Liver (tissue), 9 donors: ENCODE results near the gene HSD17B8. TPM values are rescaled to one million over a fixed set of nuclear protein-coding genes. Genes with fewer than 3 reads are reported as not detected.
A peak's percentile ranks its signal among the peaks of the same experiment; 100 is the strongest.

ENCODE experiments used
- DNase-seq: peaks from one replicate; pipeline ENCODE4 v3.0.0-alpha.2; 2017; ENCODE audit warnings: low spot score
- H3K27ac ChIP-seq, 2 donors: one replicate each; pipeline ENCODE4 v1.7.0; 2013; ENCODE audit warnings: inconsistent platforms in 2 of 2, low read length in 2 of 2, control low read depth in 1 of 2, low read depth in 1 of 2, mild to moderate bottlenecking in 1 of 2
- H3K27me3 ChIP-seq, 4 donors: one replicate each; pipeline versions ENCODE4 v1.6.1 to v1.7.0; 2013; ENCODE audit warnings: low read length in 3 of 4, inconsistent platforms in 1 of 4, mild to moderate bottlenecking in 1 of 4, moderate library complexity in 1 of 4; ENCODE audit not compliant: control insufficient read depth in 4 of 4, insufficient read depth in 4 of 4
- H3K36me3 ChIP-seq, 4 donors: one replicate each; pipeline versions ENCODE4 v1.6.1 to v1.7.0; 2013; ENCODE audit warnings: low read length in 3 of 4, mild to moderate bottlenecking in 3 of 4, low read depth in 1 of 4, moderate library complexity in 1 of 4; ENCODE audit not compliant: control insufficient read depth in 4 of 4, insufficient read depth in 3 of 4
- H3K4me1 ChIP-seq, 4 donors: one replicate each; pipeline versions ENCODE4 v1.6.1 to v1.7.0; 2013; ENCODE audit warnings: low read length in 3 of 4, mild to moderate bottlenecking in 3 of 4, moderate library complexity in 1 of 4; ENCODE audit not compliant: control insufficient read depth in 4 of 4, insufficient read depth in 4 of 4
- H3K4me3 ChIP-seq, 3 donors: one replicate each; pipeline versions ENCODE4 v1.6.1 to v1.7.0; 2013; ENCODE audit warnings: low read length in 3 of 3, control low read depth in 1 of 3, low read depth in 1 of 3, mild to moderate bottlenecking in 1 of 3
- H3K9ac ChIP-seq, 2 donors: one replicate each; pipeline ENCODE4 v1.7.0; 2013; ENCODE audit warnings: low read length in 2 of 2, mild to moderate bottlenecking in 2 of 2, moderate library complexity in 2 of 2, control low read depth in 1 of 2, low read depth in 1 of 2
- H3K9me3 ChIP-seq, 4 donors: one replicate each; pipeline versions ENCODE4 v1.6.1 to v1.7.0; 2013; ENCODE audit warnings: low read length in 3 of 4; ENCODE audit not compliant: control insufficient read depth in 4 of 4
- CTCF ChIP-seq: fragments of 150-350 bp; IDR thresholded peaks from 2 replicates; pipeline ENCODE4 v1.5.1; 2017; ENCODE audit warnings: improper control_type of control experiment, low read depth, low read length; ENCODE audit not compliant: missing input control
- EGR1 ChIP-seq, 2 donors: IDR thresholded peaks; 2 replicates each; pipeline ENCODE4 v1.6.1; 2016 to 2018; ENCODE audit warnings: antibody characterized with exemption in 2 of 2, low read depth in 2 of 2
- FOXA1 ChIP-seq: IDR thresholded peaks from 2 replicates; pipeline ENCODE4 v1.6.1; 2016; ENCODE audit warnings: antibody characterized with exemption
- FOXA2 ChIP-seq: IDR thresholded peaks from 2 replicates; pipeline ENCODE4 v1.6.1; 2016; ENCODE audit warnings: antibody characterized with exemption
- GABPA ChIP-seq, 2 donors: IDR thresholded peaks in 1 of 2; conservative IDR thresholded peaks in 1 of 2; 2 replicates each; pipeline ENCODE4 v1.6.1; 2016; ENCODE audit warnings: antibody characterized with exemption in 2 of 2, mild to moderate bottlenecking in 1 of 2, moderate library complexity in 1 of 2
- HNF4A ChIP-seq, 2 donors: conservative IDR thresholded peaks; 2 replicates each; pipeline ENCODE4 v1.6.1; 2016; ENCODE audit warnings: antibody characterized with exemption in 2 of 2, mild to moderate bottlenecking in 2 of 2
- HNF4G ChIP-seq: IDR thresholded peaks from 2 replicates; pipeline ENCODE4 v1.6.1; 2016; ENCODE audit warnings: antibody characterized with exemption
- JUND ChIP-seq, 2 donors: IDR thresholded peaks; 2 replicates each; pipeline ENCODE4 v1.6.1; 2016; ENCODE audit warnings: antibody characterized with exemption in 2 of 2
- MAX ChIP-seq: IDR thresholded peaks from 2 replicates; pipeline ENCODE4 v1.6.1; 2016; ENCODE audit warnings: antibody characterized with exemption
- NR2F2 ChIP-seq: IDR thresholded peaks from 2 replicates; pipeline ENCODE4 v1.6.1; 2016; ENCODE audit warnings: antibody characterized with exemption
- RAD21 ChIP-seq, 2 donors: IDR thresholded peaks; 2 replicates each; pipeline ENCODE4 v1.6.1; 2016; ENCODE audit warnings: antibody characterized with exemption in 2 of 2, mild to moderate bottlenecking in 2 of 2
- RXRA ChIP-seq, 2 donors: IDR thresholded peaks; 2 replicates each; pipeline ENCODE4 v1.6.1; 2017 to 2018; ENCODE audit warnings: antibody characterized with exemption in 2 of 2, mild to moderate bottlenecking in 1 of 2
- SP1 ChIP-seq: IDR thresholded peaks from 2 replicates; pipeline ENCODE4 v1.6.1; 2018; ENCODE audit warnings: antibody characterized with exemption, mild to moderate bottlenecking
- TAF1 ChIP-seq: conservative IDR thresholded peaks from 2 replicates; pipeline ENCODE4 v1.6.1; 2016; ENCODE audit warnings: antibody characterized with exemption, mild to moderate bottlenecking
- YY1 ChIP-seq: IDR thresholded peaks from 2 replicates; pipeline ENCODE4 v1.6.1; 2016; ENCODE audit warnings: antibody characterized with exemption, mild to moderate bottlenecking
- ZBTB33 ChIP-seq: IDR thresholded peaks from 2 replicates; pipeline ENCODE4 v1.6.1; 2016; ENCODE audit warnings: antibody characterized with exemption
- WGBS: extraction: QIAGEN DNeasy Blood & Tissue Kit; methylation state at CpG from one replicate; pipeline ENCODE4 v1.1.7; 2013; 5-methylcytosine and 5-hydroxymethylcytosine counted together
- polyA plus RNA-seq, 2 donors: library from polyadenylated mRNA; stranded (reverse) in 1 of 2; unstranded in 1 of 2; fragments of 200-250 nt in 1 of 2; fragments of >200 nt in 1 of 2; fragmentation: Nextera tagmentation in 1 of 2; extraction: Ambion mirVana in 1 of 2; gene quantifications; one replicate each; pipeline versions ENCODE4 v1.2.1 to v1.2.3, GENCODE V29; 2013 to 2015
- total RNA-seq, 2 donors: library from RNA; depleted of rRNA; stranded (reverse); fragments of >200 nt; gene quantifications; one replicate each; pipeline ENCODE4 v1.2.3, GENCODE V29; 2014
- TF ChIP-seq, protein P1 (sequence below): IDR thresholded peaks from 2 replicates; pipeline ENCODE4 v1.6.1; 2016; ENCODE audit warnings: antibody characterized with exemption
- TF ChIP-seq, protein P2 (sequence below): IDR thresholded peaks from 2 replicates; pipeline ENCODE4 v1.6.1; 2016; ENCODE audit warnings: antibody characterized with exemption, mild to moderate bottlenecking
- donor health status: healthy.
- donor health status: healthy.
- donor health status: healthy.
- donor health status: healthy.
- donor health status: healthy.

HSD17B8 gene
- total and polyA plus RNA-seq, 4 donors: 24.5 to 52.3 (median 37.5) TPM

GRCh38 chr6:33198159-33198852, 6.1 kb upstream of the HSD17B8 start:
- H3K27me3 ChIP-seq: no peaks in the 10 kb centered on the region
- DNase-seq: no peak
- no peak for TF ChIP-seq CTCF
- TF ChIP-seq YY1: peak; percentile 49
- peak; percentile 33 for TF ChIP-seq FOXA2
- TF ChIP-seq TAF1: no peak
- TF ChIP-seq EGR1 (IDR thresholded peaks at IDR 0.05; ENCODE audit: low read depth in 2 of 2): no peak
- TF ChIP-seq MAX: peak; percentile 63
- TF ChIP-seq RAD21 (IDR thresholded peaks at IDR 0.05): no peak
- TF ChIP-seq RXRA (IDR thresholded peaks at IDR 0.05): peak; percentile 90 to 93
- TF ChIP-seq NR2F2: peak; percentile 72
- TF ChIP-seq, protein P1, sequence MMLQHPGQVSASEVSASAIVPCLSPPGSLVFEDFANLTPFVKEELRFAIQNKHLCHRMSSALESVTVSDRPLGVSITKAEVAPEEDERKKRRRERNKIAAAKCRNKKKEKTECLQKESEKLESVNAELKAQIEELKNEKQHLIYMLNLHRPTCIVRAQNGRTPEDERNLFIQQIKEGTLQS: no peak
- TF ChIP-seq ZBTB33: peak; percentile 76
- peak; percentile 86 for TF ChIP-seq HNF4A (conservative IDR thresholded peaks at IDR 0.05)
- peak; percentile 30 for TF ChIP-seq HNF4G
- peak; percentile 33 for TF ChIP-seq FOXA1
- TF ChIP-seq, protein P2, sequence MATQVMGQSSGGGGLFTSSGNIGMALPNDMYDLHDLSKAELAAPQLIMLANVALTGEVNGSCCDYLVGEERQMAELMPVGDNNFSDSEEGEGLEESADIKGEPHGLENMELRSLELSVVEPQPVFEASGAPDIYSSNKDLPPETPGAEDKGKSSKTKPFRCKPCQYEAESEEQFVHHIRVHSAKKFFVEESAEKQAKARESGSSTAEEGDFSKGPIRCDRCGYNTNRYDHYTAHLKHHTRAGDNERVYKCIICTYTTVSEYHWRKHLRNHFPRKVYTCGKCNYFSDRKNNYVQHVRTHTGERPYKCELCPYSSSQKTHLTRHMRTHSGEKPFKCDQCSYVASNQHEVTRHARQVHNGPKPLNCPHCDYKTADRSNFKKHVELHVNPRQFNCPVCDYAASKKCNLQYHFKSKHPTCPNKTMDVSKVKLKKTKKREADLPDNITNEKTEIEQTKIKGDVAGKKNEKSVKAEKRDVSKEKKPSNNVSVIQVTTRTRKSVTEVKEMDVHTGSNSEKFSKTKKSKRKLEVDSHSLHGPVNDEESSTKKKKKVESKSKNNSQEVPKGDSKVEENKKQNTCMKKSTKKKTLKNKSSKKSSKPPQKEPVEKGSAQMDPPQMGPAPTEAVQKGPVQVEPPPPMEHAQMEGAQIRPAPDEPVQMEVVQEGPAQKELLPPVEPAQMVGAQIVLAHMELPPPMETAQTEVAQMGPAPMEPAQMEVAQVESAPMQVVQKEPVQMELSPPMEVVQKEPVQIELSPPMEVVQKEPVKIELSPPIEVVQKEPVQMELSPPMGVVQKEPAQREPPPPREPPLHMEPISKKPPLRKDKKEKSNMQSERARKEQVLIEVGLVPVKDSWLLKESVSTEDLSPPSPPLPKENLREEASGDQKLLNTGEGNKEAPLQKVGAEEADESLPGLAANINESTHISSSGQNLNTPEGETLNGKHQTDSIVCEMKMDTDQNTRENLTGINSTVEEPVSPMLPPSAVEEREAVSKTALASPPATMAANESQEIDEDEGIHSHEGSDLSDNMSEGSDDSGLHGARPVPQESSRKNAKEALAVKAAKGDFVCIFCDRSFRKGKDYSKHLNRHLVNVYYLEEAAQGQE: peak; percentile 85
- peak; percentile 90 for TF ChIP-seq SP1
- peak in 1 of 2 donors; percentile 48 for TF ChIP-seq JUND (IDR thresholded peaks at IDR 0.05)
- peak in 1 of 2 donors; percentile 50 for TF ChIP-seq GABPA (IDR thresholded peaks at IDR 0.05 in 1 of 2, conservative IDR thresholded peaks at IDR 0.05 in 1 of 2)
- H3K4me3 ChIP-seq: no peak overlapping the region
- 51% methylated on average over 6 of the region's 6 CpGs for WGBS
- peak overlapping the region in 1 of 2 donors; percentile 15 for H3K27ac ChIP-seq
- H3K36me3 ChIP-seq: peaks cover 3 to 44% (median 34%) of the 10 kb centered on the region in 4 donors
- no peak overlapping the region for H3K9ac ChIP-seq
- H3K4me1 ChIP-seq: peaks cover 8 to 65% (median 53%) of the 10 kb centered on the region in 4 donors
- no peaks in the 10 kb centered on the region for H3K9me3 ChIP-seq
